Heart right ventricle (tissue), 16 donors: ENCODE results near the gene PLEKHA5. TPM values are rescaled to one million over a fixed set of nuclear protein-coding genes. Genes with fewer than 3 reads are reported as not detected.

ENCODE experiments used
- ATAC-seq, 8 donors: fragments of 200-7000 bp; cut with Tn5 transposase; one replicate each; pipeline ENCODE4 v1.9.1; 2020; ENCODE audit warnings: mild to moderate bottlenecking in 8 of 8, moderate library complexity in 8 of 8, moderate number of reproducible peaks in 1 of 8
- DNase-seq, 2 donors: peaks; one replicate each; pipeline ENCODE4 v3.0.0-alpha.2; 2020
- H3K27ac ChIP-seq, 10 donors: fragments of 200-600 bp; sonication (generic) in 2 of 10; one replicate each; pipeline versions ENCODE4 v1.5.0 to v1.8.0; 2020 to 2022; ENCODE audit warnings: mild to moderate bottlenecking in 3 of 10
- H3K27me3 ChIP-seq, 7 donors: fragments of 200-600 bp; one replicate each; pipeline ENCODE4 v1.8.0; 2021 to 2022; ENCODE audit warnings: mild to moderate bottlenecking in 2 of 7
- H3K36me3 ChIP-seq, 9 donors: fragments of 200-600 bp; sonication (generic) in 1 of 9; one replicate each; pipeline versions ENCODE4 v1.5.0 to v1.8.0; 2020 to 2022; ENCODE audit warnings: mild to moderate bottlenecking in 2 of 9
- H3K4me1 ChIP-seq, 9 donors: fragments of 200-600 bp; sonication (generic) in 1 of 9; one replicate each; pipeline versions ENCODE4 v1.5.0 to v1.8.0; 2020 to 2022; ENCODE audit warnings: mild to moderate bottlenecking in 4 of 9
- H3K4me3 ChIP-seq, 10 donors: fragments of 200-600 bp; sonication (generic) in 2 of 10; one replicate each; pipeline versions ENCODE4 v1.5.0 to v1.8.0; 2020 to 2022; ENCODE audit warnings: mild to moderate bottlenecking in 7 of 10, moderate library complexity in 2 of 10
- H3K9me3 ChIP-seq, 11 donors: fragments of 200-600 bp in 10 of 11; sonication (generic) in 2 of 11; one replicate each; pipeline versions ENCODE4 v1.5.0 to v1.8.0; 2013 to 2022; ENCODE audit warnings: mild to moderate bottlenecking in 2 of 11, control low read depth in 1 of 11, moderate library complexity in 1 of 11
- WGBS, 2 donors: extraction: QIAGEN DNeasy Blood & Tissue Kit; methylation state at CpG; one replicate each; pipeline ENCODE4 v1.1.7; 2013; ENCODE audit warnings: inconsistent platforms in 1 of 2; 5-methylcytosine and 5-hydroxymethylcytosine counted together
- intact Hi-C, 10 donors: fragments of 100-400 bp; cut with DNase I; formaldehyde crosslinking; loops; one replicate each; pipeline versions ENCODE4 v1.11.1 to v1.14.2; 2022
- polyA plus RNA-seq, 2 donors: library from polyadenylated mRNA; stranded (reverse); fragments of 200-250 nt; gene quantifications; one replicate each; pipeline ENCODE4 v1.2.3, GENCODE V29; 2013
- total RNA-seq, 10 donors: library from RNA; stranded (reverse); fragmentation: NEBNext Ultra II Directional in 3 of 10; extraction: Animal tissue kit (Norgen Biotek cat#: 25700) in 3 of 10; gene quantifications; one replicate each; pipeline versions ENCODE4 v1.2.1 to v1.2.4, GENCODE V29; 2021 to 2023
- TF ChIP-seq, protein P1 (sequence below), 9 donors: fragments of 200-600 bp; sonication (generic) in 2 of 9; IDR thresholded peaks; one replicate each; pipeline versions ENCODE4 v1.5.0 to v1.8.0; 2021 to 2022; ENCODE audit warnings: antibody characterized with exemption in 9 of 9, mild to moderate bottlenecking in 5 of 9, moderate library complexity in 1 of 9
- donor health status: Arrhythmogenic right ventricular cardiomyopathy.
- donor health status: ischemic (EF 13 %, LVEDD 7.1; RV severe dilation, severe dysfunction).
- donor health status: healthy with polysubstance abuse.
- donor health status: DM: no; HTN: yes; CAD: no.
- donor health status: DM: no; HTN: no; CAD: no.
- donor health status: ischemic (EF 25% LVEDD 6.9; RV normal size, moderate dysfunction).
- donor health status: ischemic (EF 25% LVEDD 5.7; RV mildly dilated, moderate dysfunction).
- donor health status: healthy.
- donor health status: DM: yes; HTN: yes; CAD: no.
- donor health status: Ischemic cardiomyopathy.
- donor health status: ischemic (EF 35%, LVEDD 5.7; RV mildly dilated, moderate dysfunction).
- donor health status: nonischemic (EF 11% LVEDD 7.7; RV severe dilation, severe dysfunction).
- donor health status: DM: yes; HTN: yes; CAD: no.
- donor health status: PGD.
- donor health status: ischemic (EF 29% LVEDD 5.4; RV normal size, mild dysfunction).
- donor health status: nonischemic (EF 23%, LVEDD 6.1; RV moderate dilation, normal function).

Gene PLEKHA5
- total and polyA plus RNA-seq, 12 donors, result 11.8 to 77.1 (median 61.8) TPM

DNA sequence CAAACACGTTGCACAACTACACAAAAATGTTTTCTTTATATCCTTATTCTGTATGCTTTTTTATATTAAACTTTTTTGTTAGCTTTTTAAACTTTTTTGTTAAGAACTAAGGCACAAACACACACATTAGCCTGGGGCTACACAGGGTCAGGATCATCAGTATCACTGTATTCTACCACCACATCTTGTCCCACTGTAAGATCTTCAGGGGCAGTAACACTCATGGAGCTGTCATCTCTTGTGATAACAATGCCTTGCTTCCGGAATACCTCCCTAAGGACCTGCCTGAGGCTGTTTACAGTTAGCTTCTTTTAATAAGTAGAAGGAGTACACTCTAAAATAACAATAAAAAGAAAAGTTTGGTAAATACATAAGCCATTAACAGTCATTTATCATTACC is 42.2 kb downstream of the PLEKHA5 start:
- H3K4me3 ChIP-seq, result no peak overlapping the region
- intact Hi-C loops, result loop anchor here in 1 of 10 donors (5.0 kb wide), 1 partner anchor 34 kb away; no protein-coding TSS in a partner anchor
- H3K4me1 ChIP-seq, result peaks cover 0 to 53% (median 26%) of the 10 kb centered on the region in 9 donors
- DNase-seq (no peak), ATAC-seq (no peak)
- TF ChIP-seq, protein P1, sequence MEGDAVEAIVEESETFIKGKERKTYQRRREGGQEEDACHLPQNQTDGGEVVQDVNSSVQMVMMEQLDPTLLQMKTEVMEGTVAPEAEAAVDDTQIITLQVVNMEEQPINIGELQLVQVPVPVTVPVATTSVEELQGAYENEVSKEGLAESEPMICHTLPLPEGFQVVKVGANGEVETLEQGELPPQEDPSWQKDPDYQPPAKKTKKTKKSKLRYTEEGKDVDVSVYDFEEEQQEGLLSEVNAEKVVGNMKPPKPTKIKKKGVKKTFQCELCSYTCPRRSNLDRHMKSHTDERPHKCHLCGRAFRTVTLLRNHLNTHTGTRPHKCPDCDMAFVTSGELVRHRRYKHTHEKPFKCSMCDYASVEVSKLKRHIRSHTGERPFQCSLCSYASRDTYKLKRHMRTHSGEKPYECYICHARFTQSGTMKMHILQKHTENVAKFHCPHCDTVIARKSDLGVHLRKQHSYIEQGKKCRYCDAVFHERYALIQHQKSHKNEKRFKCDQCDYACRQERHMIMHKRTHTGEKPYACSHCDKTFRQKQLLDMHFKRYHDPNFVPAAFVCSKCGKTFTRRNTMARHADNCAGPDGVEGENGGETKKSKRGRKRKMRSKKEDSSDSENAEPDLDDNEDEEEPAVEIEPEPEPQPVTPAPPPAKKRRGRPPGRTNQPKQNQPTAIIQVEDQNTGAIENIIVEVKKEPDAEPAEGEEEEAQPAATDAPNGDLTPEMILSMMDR (IDR thresholded peaks at IDR 0.05), result no peak
- H3K36me3 ChIP-seq, result peaks cover 0 to under 1% (median 0%) of the 10 kb centered on the region in 9 donors
- no peaks in the 10 kb centered on the region for H3K9me3 ChIP-seq
- 54 to 58% methylated on average over 2 of the region's 2 CpGs for WGBS, 2 donors
- H3K27me3 ChIP-seq, result no peaks in the 10 kb centered on the region
- H3K27ac ChIP-seq, result peak overlapping the region in 1 of 10 donors; percentile 4

DNA sequence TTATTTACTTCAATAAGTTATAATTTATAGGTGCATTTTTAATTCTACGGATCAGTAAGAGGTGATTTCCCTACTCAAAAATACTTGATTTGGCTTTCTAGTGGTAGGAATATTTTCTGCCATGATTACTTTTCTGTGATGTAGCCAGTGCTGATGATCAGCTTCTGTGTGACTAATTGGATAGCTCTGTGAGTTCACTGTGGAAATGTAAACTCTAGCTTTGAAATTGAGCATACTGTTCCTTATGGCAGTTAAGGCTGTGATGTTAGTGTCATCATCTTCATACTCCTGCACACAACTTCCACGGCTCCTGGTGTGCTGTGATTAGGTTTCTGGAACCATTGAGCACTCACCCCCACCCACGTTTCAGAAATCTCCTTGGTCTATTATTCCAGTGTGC is 48.2 kb downstream of the PLEKHA5 start:
- TF ChIP-seq, protein P1 (IDR thresholded peaks at IDR 0.05), result no peak
- H3K27ac ChIP-seq, result peak overlapping the region in 4 of 10 donors; percentile 0 to 42 (median 18)
- H3K4me3 ChIP-seq, result no peak overlapping the region
- 44 to 50% methylated on average over 3 of the region's 3 CpGs for WGBS, 2 donors
- peaks cover 0 to 4% (median 0%) of the 10 kb centered on the region in 9 donors for H3K36me3 ChIP-seq
- no peak for DNase-seq
- H3K4me1 ChIP-seq, result peaks cover 0 to 45% (median 11%) of the 10 kb centered on the region in 9 donors
- intact Hi-C loops, result loop anchor here in 1 of 10 donors (5.0 kb wide), 1 partner anchor 45 kb away; no protein-coding TSS in a partner anchor
- ATAC-seq, result peak in 2 of 8 donors; percentile 43 to 59
- H3K9me3 ChIP-seq, result no peaks in the 10 kb centered on the region
- no peaks in the 10 kb centered on the region for H3K27me3 ChIP-seq

DNA sequence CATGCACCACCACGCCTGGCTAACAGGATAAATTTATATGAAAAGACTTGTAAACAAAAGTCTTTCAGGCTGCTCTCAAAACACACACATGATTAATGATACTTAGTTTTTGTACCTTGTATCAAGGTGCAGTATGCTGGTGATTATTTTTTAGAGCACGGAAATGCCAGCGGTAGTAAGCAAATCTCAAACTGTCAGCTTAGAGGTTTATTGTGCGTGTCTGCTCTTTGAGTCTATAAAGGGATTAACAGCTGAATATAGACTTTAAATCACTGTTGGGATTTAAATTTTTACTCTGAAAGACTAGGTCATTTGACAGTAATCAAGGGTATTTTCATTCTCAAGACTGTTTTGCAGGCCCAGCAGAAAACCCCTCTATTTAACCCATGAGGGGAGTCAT is 50.5 kb downstream of the PLEKHA5 start:
- TF ChIP-seq, protein P1 (IDR thresholded peaks at IDR 0.05), result no peak
- H3K9me3 ChIP-seq, result no peaks in the 10 kb centered on the region
- H3K4me1 ChIP-seq, result peaks cover 0 to 47% (median 14%) of the 10 kb centered on the region in 9 donors
- ATAC-seq (no peak), DNase-seq (no peak)
- H3K36me3 ChIP-seq, result peaks cover 0 to 4% (median 0%) of the 10 kb centered on the region in 9 donors
- H3K4me3 ChIP-seq, result no peak overlapping the region
- H3K27ac ChIP-seq, result peak overlapping the region in 6 of 10 donors; percentile 18 to 57 (median 27)
- intact Hi-C loops, result loop anchor here in 9 of 10 donors (5.0 to 10.0 kb wide), 12 partner anchors 48 to 925 kb away; no protein-coding TSS in a partner anchor
- no peaks in the 10 kb centered on the region for H3K27me3 ChIP-seq
- 71 to 81% methylated on average over 4 of the region's 4 CpGs for WGBS, 2 donors

DNA sequence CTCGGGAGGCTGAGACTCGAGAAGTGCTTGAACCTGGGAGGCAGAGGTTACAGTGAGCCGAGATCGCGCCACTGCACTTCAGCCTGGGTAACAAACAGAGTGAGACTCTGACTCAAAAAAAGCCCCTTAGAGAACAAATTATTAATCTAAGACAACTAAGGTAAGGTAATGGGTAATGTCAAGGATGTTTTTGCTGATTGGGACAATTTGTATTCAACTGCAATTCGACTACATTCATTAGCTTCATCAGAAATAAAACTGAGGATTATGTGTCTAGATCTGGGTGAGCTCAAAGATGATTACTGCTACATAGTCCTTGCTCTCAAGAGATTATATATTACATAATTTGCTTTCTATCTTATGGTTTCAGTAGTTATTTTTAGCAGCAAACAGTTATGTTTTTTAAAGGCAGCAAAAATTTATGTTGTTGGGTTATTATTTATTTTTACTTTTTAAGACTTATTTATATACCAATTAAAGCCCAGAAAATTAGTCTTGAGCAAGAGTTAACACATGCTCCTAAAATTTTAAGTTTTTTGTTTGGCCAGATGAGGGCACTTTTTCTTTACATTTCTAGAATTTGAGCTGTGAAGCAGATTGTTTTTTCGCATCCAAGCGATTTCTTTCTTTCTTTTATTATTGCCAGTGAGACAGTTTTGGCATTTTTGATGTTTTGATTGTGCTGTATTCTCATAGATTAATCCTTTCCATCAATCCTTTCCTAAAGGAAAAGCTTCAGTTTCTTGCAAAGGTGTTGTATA is 52.3 kb downstream of the PLEKHA5 start:
- no peaks in the 10 kb centered on the region for H3K9me3 ChIP-seq
- H3K4me1 ChIP-seq, result peaks cover 2 to 64% (median 28%) of the 10 kb centered on the region in 9 donors
- no peaks in the 10 kb centered on the region for H3K27me3 ChIP-seq
- DNase-seq, result no peak
- no peak overlapping the region for H3K4me3 ChIP-seq
- peaks cover 0 to 3% (median 0%) of the 10 kb centered on the region in 9 donors for H3K36me3 ChIP-seq
- TF ChIP-seq, protein P1 (IDR thresholded peaks at IDR 0.05), result peak in 5 of 9 donors; percentile 13 to 34 (median 25)
- peak overlapping the region in 6 of 10 donors; percentile 4 to 57 (median 34) for H3K27ac ChIP-seq
- no peak for ATAC-seq
- 83% methylated on average over 8 of the region's 8 CpGs for WGBS, 2 donors
- intact Hi-C loops, result loop anchor here in 9 of 10 donors (5.0 to 10.0 kb wide), 12 partner anchors 50 to 927 kb away; no protein-coding TSS in a partner anchor
